ENCODE measurements around the gene MSN. TPM values are rescaled to one million over a fixed set of nuclear protein-coding genes. Genes with fewer than 3 reads are reported as not detected.

The MSN gene
- total and polyA plus RNA-seq, 3 experiments from 2014 or later, result 403 to 760 (median 410) TPM

- DNase-seq, result no peak
- CTCF ChIA-PET, result no interaction called here
- Histone ChIP-seq H3K27ac (ENCODE audit: low read depth, low read length) (no peak overlapping the region), H3K27me3 (ENCODE audit: insufficient read depth, low read length, poor library complexity, severe bottlenecking) (no peaks in the 10 kb centered on the region), H3K4me1 (ENCODE audit: insufficient read depth, low read length) (no peaks in the 10 kb centered on the region), H3K4me3 (ENCODE audit: low read length) (no peak overlapping the region), H3K36me3 (ENCODE audit: insufficient read depth, low read length) (no peaks in the 10 kb centered on the region), H3K9me3 (ENCODE audit: low read length) (no peaks in the 10 kb centered on the region)
- peaks cover 0 to 4% (median 0%) of the 10 kb centered on the region in 3 donors for H3K36me3 Mint-ChIP-seq
- H3K4me3 Mint-ChIP-seq, result no peak overlapping the region
- peaks cover 0 to 15% of the 10 kb centered on the region in 2 donors for H3K27me3 Mint-ChIP-seq
- peaks cover 13 to 27% (median 16%) of the 10 kb centered on the region in 3 donors for H3K4me1 Mint-ChIP-seq
- H3K9me3 Mint-ChIP-seq, result peaks cover 0 to 2% (median 0%) of the 10 kb centered on the region in 5 donors
- POLR2A ChIA-PET, result no interaction called here
- H3K27ac Mint-ChIP-seq, result no peak overlapping the region
These were observed 116.3 kb downstream of the MSN start for GRCh38 chrX:65783746-65784145.

Other genes with a start within 250 kb of the MSN start
- 10 to 100 TPM; 70.7 to 74.3 TPM for gene LAS1L, start 132.9 kb upstream of the MSN start, total RNA-seq
- gene LAS1L, start 132.9 kb upstream of the MSN start, polyA plus RNA-seq, result 44.8 TPM